Activated T-helper 1 cell treated with Interleukin-2 at 50 U/mL for 16 hours (primary cell): ENCODE data around the gene LRRC45.

Experiments used
- DNase-seq: peaks from one replicate; pipeline ENCODE4 v3.0.0-alpha.2; 2020; ENCODE audit warnings: low read depth

LRRC45 gene

GRCh38 chr17:82007495-82008257 is 15.4 kb upstream of the LRRC45 start:
- DNase-seq = no peak

- DNase-seq = no peak
These were observed 14.7 kb upstream of the LRRC45 start for GRCh38 chr17:82008258-82008940.

DNA sequence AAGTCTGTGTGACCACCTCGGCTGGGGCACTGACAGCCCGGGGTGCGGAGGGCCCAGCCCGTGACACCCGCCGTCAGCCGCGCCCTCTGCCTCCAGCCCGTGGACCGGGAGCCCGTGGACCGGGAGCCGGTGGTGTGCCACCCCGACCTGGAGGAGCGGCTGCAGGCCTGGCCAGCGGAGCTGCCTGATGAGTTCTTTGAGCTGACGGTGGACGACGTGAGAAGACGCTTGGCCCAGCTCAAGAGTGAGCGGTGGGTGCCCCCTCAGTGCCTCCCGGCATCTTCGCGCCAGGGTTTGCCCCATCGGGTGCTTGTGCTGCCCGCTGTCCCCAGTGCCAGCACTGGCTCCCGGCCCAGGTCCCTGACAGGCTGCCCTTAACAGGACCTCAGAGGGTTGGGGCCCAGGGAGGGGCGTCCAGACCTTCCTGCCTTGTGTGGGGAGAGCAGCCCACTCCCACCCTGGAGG is 14.1 kb upstream of the LRRC45 start:
- DNase-seq = no peak

GRCh38 chr17:82009413-82009812 is 13.7 kb upstream of the LRRC45 start:
- no peak for DNase-seq

GRCh38 chr17:82010575-82011525 is 12.3 kb upstream of the LRRC45 start:
- DNase-seq = no peak

DNA sequence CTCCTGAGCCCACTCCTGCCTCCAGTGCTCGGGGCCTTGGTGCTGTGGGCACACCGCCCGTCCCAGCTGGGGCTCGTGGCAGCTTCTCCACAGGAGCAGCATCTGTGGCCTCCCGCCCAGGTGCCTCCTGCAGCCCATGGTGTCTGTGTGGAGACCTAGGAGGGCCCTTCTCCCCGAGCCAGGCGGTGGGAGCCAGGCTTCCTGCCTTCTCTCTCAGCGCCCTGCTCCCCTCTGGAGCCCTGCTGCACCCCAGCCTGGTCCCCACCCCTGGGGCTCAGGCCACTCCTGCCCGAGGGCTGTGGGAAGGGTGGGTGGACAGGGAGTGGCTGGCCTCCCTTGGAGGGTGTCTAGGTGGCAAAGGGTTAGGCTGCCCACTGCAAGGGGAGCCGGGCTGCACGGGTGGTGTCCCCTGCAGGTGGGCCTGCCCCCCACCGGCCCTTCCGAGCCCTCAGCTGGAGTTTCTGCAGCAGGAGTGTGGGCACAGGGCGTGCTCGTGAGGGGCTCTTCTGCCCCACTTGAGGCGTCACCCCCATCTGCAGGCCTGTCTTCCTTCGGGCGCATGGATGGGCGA is 11.4 kb upstream of the LRRC45 start:
- DNase-seq = no peak

- DNase-seq = no peak
These were observed 10.9 kb upstream of the LRRC45 start for GRCh38 chr17:82012261-82012639.

GRCh38 chr17:82012640-82013295 is 10.3 kb upstream of the LRRC45 start:
- no peak for DNase-seq

DNA sequence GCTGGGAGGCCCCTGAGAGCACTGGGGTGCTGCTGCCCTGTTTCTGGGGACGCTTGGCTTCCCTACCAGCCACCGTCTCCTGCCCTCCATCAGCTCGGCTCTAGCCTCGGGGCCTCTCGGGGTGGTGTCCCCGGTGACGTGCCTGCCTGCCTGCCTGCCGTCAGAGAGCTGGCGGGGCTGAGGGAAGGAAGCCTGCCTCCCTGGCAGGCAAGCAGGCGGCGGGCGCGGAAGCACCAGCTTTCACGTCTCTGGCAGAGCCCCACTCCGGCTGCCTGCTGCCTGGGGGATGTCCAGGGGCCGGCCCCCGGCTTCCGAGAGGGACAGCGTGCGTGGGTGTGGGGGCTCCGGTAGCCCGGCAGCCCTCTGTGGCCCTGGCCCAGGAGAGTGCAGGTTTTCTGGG is 9.8 kb upstream of the LRRC45 start:
- DNase-seq = no peak

- no peak for DNase-seq
These were observed 9.3 kb upstream of the LRRC45 start for GRCh38 chr17:82013772-82014321.

DNA sequence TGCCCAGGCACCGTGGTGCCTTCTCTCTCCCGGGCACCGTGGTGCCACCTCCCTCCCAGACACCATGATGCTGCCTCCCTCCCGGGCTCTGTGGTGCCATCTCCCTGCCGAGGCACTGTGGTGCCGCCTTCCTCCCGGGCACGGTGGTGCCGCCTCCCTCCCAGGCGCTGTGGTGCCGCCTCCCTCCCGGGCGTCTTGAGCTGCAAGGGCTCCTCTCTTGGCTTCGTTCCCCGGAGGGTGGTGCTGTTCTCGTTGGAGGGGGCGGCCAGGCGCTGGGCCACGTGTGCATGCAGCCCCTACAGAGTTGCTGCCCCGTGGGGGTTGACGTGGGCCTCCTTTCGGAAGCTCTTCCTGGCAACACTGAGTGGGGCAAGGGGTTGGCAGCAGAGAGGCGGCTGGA is 8.7 kb upstream of the LRRC45 start:
- no peak for DNase-seq

- no peak for DNase-seq
These were observed 8.2 kb upstream of the LRRC45 start for GRCh38 chr17:82014971-82015310.

DNA sequence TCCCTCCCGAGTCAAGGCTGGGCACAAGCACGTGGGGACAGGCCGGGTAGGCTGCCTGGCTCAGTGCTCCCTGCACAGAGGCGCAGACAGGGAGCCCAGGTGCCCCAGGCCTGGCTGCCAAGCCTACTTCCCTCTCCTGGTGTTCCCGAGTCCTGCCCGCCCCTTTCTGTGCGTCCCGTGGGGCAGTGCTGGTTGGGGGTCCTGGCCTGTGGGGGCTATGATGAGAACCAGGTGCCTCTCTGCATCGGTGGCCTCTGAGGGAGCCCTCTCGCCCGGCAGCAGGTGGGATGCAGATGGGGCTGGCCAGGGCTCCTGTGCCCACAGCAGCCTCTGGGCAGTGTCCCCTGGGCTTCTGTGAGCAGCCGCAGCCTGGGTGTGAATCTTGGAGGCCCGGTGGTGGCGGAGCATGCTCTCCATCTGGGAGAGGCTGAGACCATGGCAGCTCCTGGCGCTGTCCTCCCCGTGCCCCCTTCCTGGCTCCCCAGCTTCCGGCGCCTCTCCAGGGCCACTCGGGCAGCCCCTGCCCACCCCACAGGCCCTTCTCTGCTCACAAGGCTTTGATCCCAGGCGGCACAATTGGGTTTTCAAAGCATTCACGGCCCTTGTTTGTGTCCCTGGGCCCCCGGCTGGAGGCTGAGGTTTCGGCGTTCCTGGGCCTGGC is 7.7 kb upstream of the LRRC45 start:
- no peak for DNase-seq

DNA sequence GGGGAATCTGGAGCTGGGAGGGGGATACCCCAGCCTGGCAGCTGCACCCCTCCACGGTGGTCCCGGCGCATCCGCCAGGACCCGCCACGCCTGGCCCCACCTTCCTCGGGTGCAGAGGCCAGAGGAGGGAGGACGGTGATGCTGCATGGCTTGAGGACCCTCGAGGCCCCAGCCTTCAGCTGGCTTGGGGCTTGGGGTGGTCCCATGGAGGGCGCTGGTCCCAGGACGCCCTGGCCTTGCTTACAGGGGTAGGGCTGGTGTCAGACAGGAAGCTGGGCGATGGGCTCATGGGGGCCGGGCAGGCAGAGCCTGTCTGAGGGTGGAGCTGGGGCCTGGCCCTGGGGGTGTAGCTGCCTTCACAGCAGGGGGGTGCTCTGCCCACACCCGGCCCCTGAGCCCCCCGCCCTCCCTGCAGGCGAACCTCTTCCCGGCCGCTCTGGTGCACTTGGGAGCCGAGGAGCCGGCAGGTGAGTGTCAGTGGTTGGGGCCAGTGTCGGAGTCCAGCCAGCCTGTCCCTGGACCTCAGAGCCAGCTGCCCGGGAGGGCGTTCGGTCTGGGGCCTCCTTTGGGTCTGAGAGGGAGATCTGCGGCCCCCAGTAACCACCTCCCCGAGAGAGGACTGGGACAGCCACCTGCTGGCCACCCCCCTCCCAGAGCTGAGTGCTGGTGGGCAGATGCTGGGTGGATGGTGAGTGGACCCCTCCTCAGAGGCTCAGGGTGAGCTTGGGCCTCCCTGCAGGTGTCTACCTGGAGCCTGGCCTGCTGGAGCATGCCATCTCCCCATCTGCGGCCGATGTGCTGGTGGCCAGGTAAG is 6.8 kb upstream of the LRRC45 start:
- no peak for DNase-seq

DNA sequence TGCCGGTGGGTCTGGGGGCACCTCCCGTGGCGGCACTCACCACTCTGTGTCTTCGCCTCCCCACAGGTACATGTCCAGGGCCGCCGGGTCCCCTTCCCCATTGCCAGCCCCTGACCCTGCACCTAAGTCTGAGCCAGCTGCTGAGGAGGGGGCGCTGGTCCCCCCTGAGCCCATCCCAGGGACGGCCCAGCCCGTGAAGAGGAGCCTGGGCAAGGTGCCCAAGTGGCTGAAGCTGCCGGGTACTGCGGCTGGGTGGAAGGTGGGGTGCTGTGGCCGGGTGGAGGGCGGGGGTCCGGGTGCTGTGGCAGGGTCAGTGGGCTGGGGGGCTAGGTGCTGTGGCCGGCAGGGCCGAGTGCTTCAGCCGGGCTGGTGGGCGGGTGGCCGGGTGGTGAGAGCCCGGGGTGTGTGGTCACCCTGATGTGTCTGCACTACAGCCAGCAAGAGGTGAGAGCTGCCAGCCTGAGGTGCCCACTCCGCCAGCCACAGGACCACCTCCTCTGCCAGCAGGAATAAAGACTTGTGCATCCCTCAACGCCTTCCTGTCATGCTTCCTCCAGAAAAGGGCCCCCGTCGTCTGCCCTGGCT is 6.1 kb upstream of the LRRC45 start:
- DNase-seq = no peak

DNA sequence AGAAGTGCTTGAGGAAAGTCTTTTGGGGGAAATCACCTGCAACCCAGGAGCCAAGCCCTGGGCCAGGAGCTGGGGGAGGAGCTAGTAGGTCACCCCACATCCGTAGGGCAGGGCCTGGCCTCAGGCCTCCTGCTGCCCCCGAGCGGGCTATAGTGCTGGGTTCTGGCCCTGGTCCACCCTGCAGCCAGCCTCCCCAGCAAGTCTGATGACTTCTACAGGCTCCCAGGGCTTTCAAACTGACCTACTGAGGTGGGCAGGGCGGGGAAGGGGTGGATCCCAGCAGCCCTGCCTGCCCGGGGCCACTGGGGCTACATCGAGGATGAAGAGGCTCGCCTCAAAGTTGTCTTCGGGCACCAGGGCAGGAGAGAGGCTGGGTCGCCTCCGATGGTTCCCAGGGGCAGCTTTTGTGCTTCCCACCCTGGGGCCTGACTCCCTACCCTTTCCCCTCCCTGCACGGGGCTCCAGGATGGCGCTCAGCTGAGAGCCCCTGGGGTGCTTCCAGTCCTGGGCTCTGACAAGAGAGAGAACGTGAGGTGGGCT is 5.4 kb upstream of the LRRC45 start:
- no peak for DNase-seq

GRCh38 chr17:82018152-82018988 is 4.7 kb upstream of the LRRC45 start:
- no peak for DNase-seq

- DNase-seq = no peak
These were observed 4.0 kb upstream of the LRRC45 start for GRCh38 chr17:82018989-82019689.
